WERI-Rb-1 (cell line): ENCODE results near the gene NUPR1.

Experiments used
- DNase-seq: peaks from one replicate; pipeline ENCODE4 v3.0.0-alpha.2; 2020
- H3K27ac ChIP-seq: fragments of 250-450 bp; sonication (Bioruptor Pico); 2 replicates; pipeline ENCODE4 v1.5.1; 2020; ENCODE audit warnings: mild to moderate bottlenecking, moderate library complexity
- H3K27me3 ChIP-seq: fragments of 250-450 bp; sonication (Bioruptor Pico); 2 replicates; pipeline ENCODE4 v1.5.1; 2021; ENCODE audit warnings: mild to moderate bottlenecking, low read depth, moderate library complexity; ENCODE audit not compliant: insufficient read depth, severe bottlenecking
- H3K36me3 ChIP-seq: fragments of 250-450 bp; sonication (Bioruptor Pico); 2 replicates; pipeline ENCODE4 v1.5.1; 2020; ENCODE audit warnings: mild to moderate bottlenecking, moderate library complexity
- H3K4me3 ChIP-seq: 2 replicates; pipeline ENCODE4 v1.5.1; 2011; ENCODE audit warnings: low read depth, mild to moderate bottlenecking, control low read depth, low read length
- H3K9me3 ChIP-seq: fragments of 250-450 bp; sonication (Bioruptor Pico); 2 replicates; pipeline ENCODE4 v1.5.1; 2021; ENCODE audit warnings: mild to moderate bottlenecking, moderate library complexity; ENCODE audit not compliant: severe bottlenecking
- CTCF ChIP-seq: IDR thresholded peaks from 2 replicates; pipeline ENCODE4 v1.5.1; 2011; ENCODE audit warnings: low read depth, mild to moderate bottlenecking, control low read depth, inconsistent platforms, low read length

NUPR1 gene

GRCh38 chr16:28526201-28527099, 12.3 kb downstream of the NUPR1 start:
- DNase-seq: no peak
- TF ChIP-seq CTCF: no peak
- Histone ChIP-seq H3K9me3 (no peaks in the 10 kb centered on the region), H3K4me3 (no peak overlapping the region), H3K27ac (no peak overlapping the region), H3K27me3 (no peaks in the 10 kb centered on the region), H3K36me3 (no peaks in the 10 kb centered on the region)

- no peak overlapping the region for H3K27ac ChIP-seq
- no peak for TF ChIP-seq CTCF
- no peak for DNase-seq
Observed at GRCh38 chr16:28524681-28525171, 14.0 kb downstream of the NUPR1 start.

GRCh38 chr16:28522792-28523191, 16.0 kb downstream of the NUPR1 start:
- H3K27me3 ChIP-seq: no peaks in the 10 kb centered on the region
- no peak overlapping the region for H3K27ac ChIP-seq
- H3K9me3 ChIP-seq: no peaks in the 10 kb centered on the region
- DNase-seq: no peak
- H3K36me3 ChIP-seq: no peaks in the 10 kb centered on the region
- no peak for TF ChIP-seq CTCF
- H3K4me3 ChIP-seq: no peak overlapping the region

More at GRCh38 chr16:28524681-28525171, 14.0 kb downstream of the NUPR1 start:
- H3K4me3 ChIP-seq: no peak overlapping the region
- H3K9me3 ChIP-seq: no peaks in the 10 kb centered on the region
- H3K27me3 ChIP-seq: no peaks in the 10 kb centered on the region
- no peaks in the 10 kb centered on the region for H3K36me3 ChIP-seq

- Histone ChIP-seq H3K36me3 (no peaks in the 10 kb centered on the region), H3K9me3 (no peaks in the 10 kb centered on the region), H3K4me3 (no peak overlapping the region), H3K27ac (no peak overlapping the region), H3K27me3 (no peaks in the 10 kb centered on the region)
- DNase-seq: no peak
- TF ChIP-seq CTCF: no peak
Observed at GRCh38 chr16:28521436-28521835, 17.3 kb downstream of the NUPR1 start.

- no peaks in the 10 kb centered on the region for H3K27me3 ChIP-seq
- no peak for DNase-seq
- H3K27ac ChIP-seq: no peak overlapping the region
- H3K9me3 ChIP-seq: no peaks in the 10 kb centered on the region
- no peak for TF ChIP-seq CTCF
- H3K4me3 ChIP-seq: no peak overlapping the region
- no peaks in the 10 kb centered on the region for H3K36me3 ChIP-seq
Observed at GRCh38 chr16:28520672-28521071, 18.1 kb downstream of the NUPR1 start.
